Stomach smooth muscle (tissue), 2 donors: Measurements from ENCODE around the gene SLC2A1.
"Not testable (repeated sequence)": the region's sequence is repeated elsewhere in the genome, so short reads cannot be mapped to it uniquely, and the experiment has no call there.

Experiments
- H3K27ac ChIP-seq: one replicate; pipeline ENCODE4 v1.7.0; 2013; ENCODE audit warnings: mild to moderate bottlenecking, low read length, inconsistent platforms
- H3K27me3 ChIP-seq, 2 donors: one replicate each; pipeline ENCODE4 v1.7.0; 2013; ENCODE audit warnings: low read length in 2 of 2; ENCODE audit not compliant: insufficient read depth in 2 of 2, control insufficient read depth in 1 of 2
- H3K36me3 ChIP-seq, 2 donors: one replicate each; pipeline ENCODE4 v1.7.0; 2013; ENCODE audit warnings: low read length in 2 of 2; ENCODE audit not compliant: control insufficient read depth in 2 of 2, insufficient read depth in 2 of 2
- H3K4me1 ChIP-seq: one replicate; pipeline ENCODE4 v1.7.0; 2013; ENCODE audit warnings: low read length; ENCODE audit not compliant: control insufficient read depth, insufficient read depth
- H3K4me3 ChIP-seq, 2 donors: one replicate each; pipeline ENCODE4 v1.7.0; 2013; ENCODE audit warnings: low read length in 2 of 2
- H3K9ac ChIP-seq, 2 donors: one replicate each; pipeline ENCODE4 v1.7.0; 2013; ENCODE audit warnings: low read length in 2 of 2, mild to moderate bottlenecking in 1 of 2
- H3K9me3 ChIP-seq, 2 donors: one replicate each; pipeline ENCODE4 v1.7.0; 2013; ENCODE audit warnings: low read length in 2 of 2; ENCODE audit not compliant: control insufficient read depth in 2 of 2
- donor health status: healthy.
- donor health status: Pancreatic carcinoma.

The SLC2A1 gene

DNA sequence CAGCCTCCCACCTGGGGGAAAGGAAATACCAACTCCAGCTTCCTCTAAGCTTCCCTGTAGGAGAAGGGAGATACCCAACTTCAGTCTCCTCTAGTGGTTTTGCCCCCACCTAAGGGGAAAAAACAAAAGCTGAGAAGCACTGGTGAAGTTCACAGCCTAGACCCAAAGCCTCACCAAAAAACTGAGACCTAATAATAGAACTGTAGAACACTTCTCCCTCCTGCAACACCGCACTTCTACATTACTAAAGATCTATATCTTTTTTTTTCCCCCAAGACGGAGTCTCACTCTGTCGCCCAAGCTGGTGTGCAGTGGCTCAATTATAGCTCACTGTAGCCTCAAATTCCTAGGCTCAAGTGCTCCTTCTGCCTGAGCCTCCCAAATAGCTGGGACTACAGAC, 43.2 kb downstream of the SLC2A1 start:
- H3K27me3 ChIP-seq: peaks cover 0 to 2% of the 10 kb centered on the region in 2 donors
- H3K36me3 ChIP-seq: no peaks in the 10 kb centered on the region
- no peaks in the 10 kb centered on the region for H3K4me1 ChIP-seq
- H3K4me3 ChIP-seq: no peak overlapping the region
- no peaks in the 10 kb centered on the region for H3K9me3 ChIP-seq
- no peak overlapping the region for H3K9ac ChIP-seq
- no peak overlapping the region for H3K27ac ChIP-seq

DNA sequence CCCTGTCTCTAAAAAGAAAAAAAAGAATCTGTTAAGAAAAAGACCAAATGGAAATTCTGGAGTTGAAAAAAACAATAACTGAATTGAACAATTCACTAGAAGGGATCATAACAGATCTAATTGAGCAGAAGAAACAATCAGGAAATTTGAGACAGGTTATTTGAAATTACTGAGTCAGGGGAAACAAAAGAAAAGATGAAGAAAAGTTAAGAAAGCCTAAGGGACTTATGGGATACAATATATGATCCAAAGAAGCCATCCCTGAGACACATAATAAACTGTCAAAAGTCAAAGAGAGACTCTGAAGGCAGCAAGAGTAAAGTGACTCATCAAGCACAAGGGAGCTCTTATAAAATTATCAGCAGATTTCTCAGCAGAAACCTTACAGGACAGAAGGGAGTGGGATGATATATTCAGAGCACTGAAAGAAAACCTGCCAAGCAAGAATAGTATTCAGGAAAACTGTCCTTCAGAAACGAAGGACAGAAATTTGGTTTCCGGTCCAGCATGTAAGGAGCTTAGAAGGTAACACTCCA, 44.5 kb downstream of the SLC2A1 start:
- H3K27ac ChIP-seq: no peak overlapping the region
- peaks cover 0 to 2% of the 10 kb centered on the region in 2 donors for H3K27me3 ChIP-seq
- no peak overlapping the region for H3K4me3 ChIP-seq
- H3K9ac ChIP-seq: no peak overlapping the region
- no peaks in the 10 kb centered on the region for H3K36me3 ChIP-seq
- H3K9me3 ChIP-seq: no peaks in the 10 kb centered on the region
- H3K4me1 ChIP-seq: no peaks in the 10 kb centered on the region

GRCh38 chr1:42913426-42914091, 45.1 kb downstream of the SLC2A1 start:
- Histone ChIP-seq H3K4me3 (no peak overlapping the region), H3K9ac (no peak overlapping the region), H3K27me3 (peaks cover 0 to 2% of the 10 kb centered on the region in 2 donors), H3K4me1 (no peaks in the 10 kb centered on the region), H3K27ac (no peak overlapping the region), H3K9me3 (no peaks in the 10 kb centered on the region), H3K36me3 (no peaks in the 10 kb centered on the region)

DNA sequence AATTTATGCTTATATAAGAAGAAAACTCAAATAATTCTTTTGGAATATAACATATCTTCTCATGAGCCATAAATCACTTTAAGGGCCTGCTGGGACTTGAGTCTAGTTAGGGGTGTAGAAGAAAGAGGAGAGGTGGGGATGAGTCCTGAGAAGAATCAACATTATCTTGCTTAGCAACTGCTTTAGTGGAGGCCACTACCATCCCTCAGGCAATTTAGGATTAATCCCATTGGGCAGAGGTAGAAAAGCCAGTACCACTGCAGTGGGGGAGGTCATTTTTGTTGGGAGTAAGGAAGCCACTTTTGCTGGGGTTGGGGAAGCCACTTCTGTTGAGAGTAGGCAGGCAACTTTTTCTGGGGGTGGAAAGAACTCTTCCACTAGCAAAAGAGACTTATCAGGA, 47.7 kb downstream of the SLC2A1 start:
- H3K9me3 ChIP-seq: no peaks in the 10 kb centered on the region
- H3K4me3 ChIP-seq: no peak overlapping the region
- H3K9ac ChIP-seq: no peak overlapping the region

DNA sequence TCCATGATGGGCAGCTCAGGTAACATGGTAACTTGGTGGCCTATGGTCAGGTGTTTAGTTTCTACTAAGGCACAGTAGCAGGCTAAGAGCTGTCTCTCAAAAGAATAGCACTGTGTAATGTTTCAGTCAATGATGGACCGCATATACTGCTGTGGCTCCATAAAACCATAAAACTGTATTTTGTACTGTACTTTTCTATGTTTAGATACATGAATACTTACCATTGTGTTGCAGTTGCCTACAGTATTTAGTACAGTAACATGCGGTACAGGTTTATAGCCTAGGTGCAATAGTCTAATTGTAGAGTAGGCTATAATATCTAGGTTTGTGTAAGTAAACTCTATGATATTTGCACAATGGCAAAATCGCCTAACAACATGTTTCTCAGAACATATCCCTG, 50.6 kb downstream of the SLC2A1 start:
- H3K9ac ChIP-seq: no peak overlapping the region
- H3K4me1 ChIP-seq: no peaks in the 10 kb centered on the region
- no peak overlapping the region for H3K4me3 ChIP-seq
- no peaks in the 10 kb centered on the region for H3K27me3 ChIP-seq
- H3K36me3 ChIP-seq: no peaks in the 10 kb centered on the region
- H3K27ac ChIP-seq: no peak overlapping the region
- H3K9me3 ChIP-seq: no peaks in the 10 kb centered on the region

More for the DNA sequence above, 47.7 kb downstream of the SLC2A1 start:
- H3K27ac ChIP-seq: no peak overlapping the region
- H3K27me3 ChIP-seq: peaks cover 0 to 2% of the 10 kb centered on the region in 2 donors
- H3K36me3 ChIP-seq: no peaks in the 10 kb centered on the region
- no peaks in the 10 kb centered on the region for H3K4me1 ChIP-seq

GRCh38 chr1:42904434-42904833, 54.2 kb downstream of the SLC2A1 start:
- H3K27ac ChIP-seq: no peak overlapping the region
- peaks cover 0 to 2% of the 10 kb centered on the region in 2 donors for H3K27me3 ChIP-seq
- no peaks in the 10 kb centered on the region for H3K4me1 ChIP-seq
- H3K9me3 ChIP-seq: no peaks in the 10 kb centered on the region
- H3K9ac ChIP-seq: no peak overlapping the region
- H3K36me3 ChIP-seq: no peaks in the 10 kb centered on the region
- H3K4me3 ChIP-seq: no peak overlapping the region

DNA sequence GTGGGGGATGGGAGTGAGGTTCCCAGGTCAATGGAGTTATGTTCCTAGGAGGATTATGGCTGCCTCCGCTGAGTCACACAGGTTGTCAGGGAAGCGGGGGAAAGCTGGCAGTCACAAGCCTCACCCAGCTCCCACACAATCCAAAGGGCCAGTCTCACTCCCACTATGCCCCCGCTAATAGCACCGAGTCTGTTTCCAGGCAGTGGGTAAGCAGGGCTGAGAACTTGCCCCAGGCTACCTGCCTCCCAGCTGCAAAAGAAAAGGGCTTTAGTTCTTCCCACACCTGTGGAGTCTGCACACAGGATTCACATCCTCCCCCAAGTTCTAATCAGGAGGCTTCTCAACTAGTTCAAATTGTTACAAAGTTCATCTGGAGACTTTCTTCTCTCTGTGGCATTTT, 58.7 kb downstream of the SLC2A1 start:
- H3K9me3 ChIP-seq, H3K9ac ChIP-seq, H3K36me3 ChIP-seq, H3K27ac ChIP-seq, H3K4me3 ChIP-seq, H3K4me1 ChIP-seq, H3K27me3 ChIP-seq: not testable (repeated sequence)

DNA sequence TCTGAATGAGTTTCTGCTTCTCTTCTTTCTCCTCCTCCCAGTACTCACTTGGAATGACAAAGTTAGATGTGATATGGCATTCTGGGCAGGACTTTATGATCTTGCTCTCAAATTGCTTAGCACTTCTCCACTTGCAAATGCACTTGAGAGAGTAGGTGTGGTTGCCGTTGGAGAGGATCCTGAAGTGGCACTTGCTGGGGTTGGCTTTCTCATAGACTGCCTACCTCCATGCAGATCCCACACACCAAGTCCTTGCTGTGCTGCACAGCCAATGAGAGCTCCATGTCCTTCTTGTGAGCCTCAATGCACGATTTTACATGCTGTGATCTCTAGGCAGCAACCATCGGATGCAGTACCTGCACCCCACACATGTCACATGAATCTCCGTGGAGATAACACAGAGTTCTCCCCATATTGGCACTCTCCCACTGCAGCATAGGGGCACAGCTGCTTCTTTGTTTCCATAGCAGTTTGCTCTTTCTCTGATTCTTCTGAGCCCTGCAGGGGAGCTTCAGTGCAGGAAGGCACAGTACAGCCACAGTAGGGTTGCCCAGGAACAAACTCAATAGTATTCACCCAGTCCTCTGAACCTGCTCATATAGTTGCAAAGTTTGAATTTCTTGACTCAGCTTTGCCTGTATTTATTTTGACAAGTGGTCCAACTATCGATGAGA, 67.1 kb downstream of the SLC2A1 start:
- no peak overlapping the region for H3K27ac ChIP-seq
- no peak overlapping the region for H3K9ac ChIP-seq
- no peaks in the 10 kb centered on the region for H3K9me3 ChIP-seq
- H3K4me3 ChIP-seq: no peak overlapping the region
- peaks cover 0 to under 1% of the 10 kb centered on the region in 2 donors for H3K27me3 ChIP-seq
- no peaks in the 10 kb centered on the region for H3K36me3 ChIP-seq
- no peaks in the 10 kb centered on the region for H3K4me1 ChIP-seq

- Histone ChIP-seq H3K4me3 (no peak overlapping the region), H3K9me3 (no peaks in the 10 kb centered on the region), H3K9ac (no peak overlapping the region), H3K4me1 (no peaks in the 10 kb centered on the region), H3K27ac (no peak overlapping the region), H3K27me3 (peaks cover 0 to 2% of the 10 kb centered on the region in 2 donors), H3K36me3 (no peaks in the 10 kb centered on the region)
These were observed 69.4 kb downstream of the SLC2A1 start for GRCh38 chr1:42889264-42889663.

- Histone ChIP-seq H3K9ac (no peak overlapping the region), H3K9me3 (no peaks in the 10 kb centered on the region)
These were observed 70.5 kb downstream of the SLC2A1 start for GRCh38 chr1:42888013-42888633.

More at GRCh38 chr1:42888013-42888633, 70.5 kb downstream of the SLC2A1 start:
- Histone ChIP-seq H3K4me1 (no peaks in the 10 kb centered on the region), H3K36me3 (no peaks in the 10 kb centered on the region), H3K27ac (no peak overlapping the region), H3K4me3 (no peak overlapping the region), H3K27me3 (peaks cover 0 to 2% of the 10 kb centered on the region in 2 donors)
